Measurements from ENCODE around the gene ASB7. TPM values are rescaled to one million over a fixed set of nuclear protein-coding genes. Genes with fewer than 3 reads are reported as not detected.

Gene ASB7
- polyA plus RNA-seq, 1 donor from 2014 or later = 16.5 TPM

- no peak for TF ChIP-seq EZH2 (IDR thresholded peaks at IDR 0.05; ENCODE audit: borderline replicate concordance, insufficient read depth, low read length, poor library complexity, severe bottlenecking)
- no peaks in the 10 kb centered on the region for H3K9me2 ChIP-seq (ENCODE audit: insufficient read depth, low read length)
- H3K27ac ChIP-seq (ENCODE audit: low read length) = no peak overlapping the region
- H3K9me3 ChIP-seq (ENCODE audit: low read length) = no peaks in the 10 kb centered on the region
- H2AFZ ChIP-seq (ENCODE audit: low read depth, low read length) = no peak overlapping the region
- no peaks in the 10 kb centered on the region for H4K20me1 ChIP-seq (ENCODE audit: insufficient read depth)
- no peaks in the 10 kb centered on the region for H3K79me2 ChIP-seq (replicated peaks; ENCODE audit: insufficient read depth, low read length)
- no peak overlapping the region for H3K4me2 ChIP-seq (ENCODE audit: low read length)
- H3K4me3 ChIP-seq (ENCODE audit: low read length) = no peak overlapping the region
- no peaks in the 10 kb centered on the region for H3F3A ChIP-seq (ENCODE audit: insufficient read depth, low read length, poor library complexity, severe bottlenecking)
- H3K27me3 ChIP-seq (ENCODE audit: insufficient read depth, low read depth, low read length) = no peaks in the 10 kb centered on the region
- H3K9ac ChIP-seq (ENCODE audit: low read length) = no peak overlapping the region
- H3K36me3 ChIP-seq (ENCODE audit: insufficient read depth, low read length) = no peaks in the 10 kb centered on the region
These were observed 12.5 kb downstream of the ASB7 start for GRCh38 chr15:100614918-100615317.

- Histone ChIP-seq H3K27me3 (ENCODE audit: insufficient read depth, low read depth, low read length) (no peaks in the 10 kb centered on the region), H3F3A (ENCODE audit: insufficient read depth, low read length, poor library complexity, severe bottlenecking) (no peaks in the 10 kb centered on the region), H3K4me2 (ENCODE audit: low read length) (no peak overlapping the region), H3K36me3 (ENCODE audit: insufficient read depth, low read length) (no peaks in the 10 kb centered on the region), H3K79me2 (replicated peaks; ENCODE audit: insufficient read depth, low read length) (no peaks in the 10 kb centered on the region), H2AFZ (ENCODE audit: low read depth, low read length) (no peak overlapping the region), H3K9ac (ENCODE audit: low read length) (no peak overlapping the region), H3K27ac (ENCODE audit: low read length) (no peak overlapping the region), H3K9me2 (ENCODE audit: insufficient read depth, low read length) (no peaks in the 10 kb centered on the region), H3K4me3 (ENCODE audit: low read length) (no peak overlapping the region), H4K20me1 (ENCODE audit: insufficient read depth) (no peaks in the 10 kb centered on the region), H3K9me3 (ENCODE audit: low read length) (no peaks in the 10 kb centered on the region)
- TF ChIP-seq EZH2 (IDR thresholded peaks at IDR 0.05; ENCODE audit: borderline replicate concordance, insufficient read depth, low read length, poor library complexity, severe bottlenecking) (no peak), POLR2AphosphoS5 (IDR thresholded peaks at IDR 0.05) (no peak), EP300 (conservative IDR thresholded peaks at IDR 0.05; ENCODE audit: poor library complexity, severe bottlenecking) (no peak), MXI1 (conservative IDR thresholded peaks at IDR 0.05; ENCODE audit: poor library complexity, severe bottlenecking) (no peak), TAF1 (IDR thresholded peaks at IDR 0.05; ENCODE audit: low read depth) (no peak), CTCF (IDR thresholded peaks at IDR 0.05; ENCODE audit: poor library complexity, severe bottlenecking) (no peak), SMC3 (conservative IDR thresholded peaks at IDR 0.05; ENCODE audit: poor library complexity) (no peak), RAD21 (conservative IDR thresholded peaks at IDR 0.05) (no peak), REST (IDR thresholded peaks at IDR 0.05; ENCODE audit: borderline replicate concordance) (no peak)
These were observed 13.4 kb downstream of the ASB7 start for GRCh38 chr15:100615801-100616200.

- no peaks in the 10 kb centered on the region for H3K36me3 ChIP-seq (ENCODE audit: insufficient read depth, low read length)
- no peak overlapping the region for H3K9ac ChIP-seq (ENCODE audit: low read length)
- H3K27ac ChIP-seq (ENCODE audit: low read length) = no peak overlapping the region
- H3K9me3 ChIP-seq (ENCODE audit: low read length) = no peaks in the 10 kb centered on the region
- H3K9me2 ChIP-seq (ENCODE audit: insufficient read depth, low read length) = no peaks in the 10 kb centered on the region
- no peaks in the 10 kb centered on the region for H3F3A ChIP-seq (ENCODE audit: insufficient read depth, low read length, poor library complexity, severe bottlenecking)
- no peak for TF ChIP-seq EZH2 (IDR thresholded peaks at IDR 0.05; ENCODE audit: borderline replicate concordance, insufficient read depth, low read length, poor library complexity, severe bottlenecking)
- TF ChIP-seq RAD21 (conservative IDR thresholded peaks at IDR 0.05) = no peak
- no peak for TF ChIP-seq POLR2AphosphoS5 (IDR thresholded peaks at IDR 0.05)
- TF ChIP-seq MXI1 (conservative IDR thresholded peaks at IDR 0.05; ENCODE audit: poor library complexity, severe bottlenecking) = no peak
- no peak for TF ChIP-seq CTCF (IDR thresholded peaks at IDR 0.05; ENCODE audit: poor library complexity, severe bottlenecking)
- no peak for TF ChIP-seq TAF1 (IDR thresholded peaks at IDR 0.05; ENCODE audit: low read depth)
- TF ChIP-seq SMC3 (conservative IDR thresholded peaks at IDR 0.05; ENCODE audit: poor library complexity) = no peak
- TF ChIP-seq EP300 (conservative IDR thresholded peaks at IDR 0.05; ENCODE audit: poor library complexity, severe bottlenecking) = no peak
- no peak for TF ChIP-seq REST (IDR thresholded peaks at IDR 0.05; ENCODE audit: borderline replicate concordance)
- no peak overlapping the region for H3K4me2 ChIP-seq (ENCODE audit: low read length)
- H4K20me1 ChIP-seq (ENCODE audit: insufficient read depth) = no peaks in the 10 kb centered on the region
- H3K79me2 ChIP-seq (replicated peaks; ENCODE audit: insufficient read depth, low read length) = no peaks in the 10 kb centered on the region
- H3K4me3 ChIP-seq (ENCODE audit: low read length) = no peak overlapping the region
- H2AFZ ChIP-seq (ENCODE audit: low read depth, low read length) = no peak overlapping the region
- H3K27me3 ChIP-seq (ENCODE audit: insufficient read depth, low read depth, low read length) = no peaks in the 10 kb centered on the region
These were observed 14.3 kb downstream of the ASB7 start for GRCh38 chr15:100616700-100617099.

All from neural cell (in vitro differentiated cells).